Activated CD4-positive, CD25-positive, alpha-beta regulatory T cell treated with anti-CD3 and anti-CD28 coated beads, Interleukin-2, amount 50 U/mL, for 24 hours (primary cell): ENCODE data around the gene SSPN.
"Not testable (repeated sequence)": the region's sequence is repeated elsewhere in the genome, so short reads cannot be mapped to it uniquely, and the experiment has no call there.

Experiments used
- ATAC-seq, 2 donors: fragments of 150-1000 bp; cut with Tn5 transposase; one replicate each; pipeline ENCODE4 v1.10.0; 2021; ENCODE audit warnings: mild to moderate bottlenecking in 1 of 2, moderate library complexity in 1 of 2

SSPN gene

DNA sequence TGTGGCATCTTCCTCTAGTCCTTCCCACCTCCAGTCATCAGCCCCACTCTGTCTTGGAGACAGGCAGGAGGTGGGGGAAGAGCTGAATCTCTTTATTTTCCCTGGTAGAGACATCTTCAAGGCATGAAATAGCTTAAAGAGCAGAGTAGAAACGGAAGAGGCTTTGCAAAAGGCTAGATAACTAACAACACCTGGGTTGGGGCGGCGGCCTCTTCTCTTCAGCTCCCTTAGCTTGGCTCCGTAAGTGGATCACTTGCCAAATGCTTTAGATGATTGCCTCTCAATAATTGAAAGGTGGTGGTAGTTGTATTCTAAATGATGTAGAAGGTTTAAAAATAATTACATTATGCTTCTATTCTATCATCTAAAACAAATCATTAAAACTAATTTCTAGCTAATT lies 36.1 kb downstream of the SSPN start:
- no peak for ATAC-seq

DNA sequence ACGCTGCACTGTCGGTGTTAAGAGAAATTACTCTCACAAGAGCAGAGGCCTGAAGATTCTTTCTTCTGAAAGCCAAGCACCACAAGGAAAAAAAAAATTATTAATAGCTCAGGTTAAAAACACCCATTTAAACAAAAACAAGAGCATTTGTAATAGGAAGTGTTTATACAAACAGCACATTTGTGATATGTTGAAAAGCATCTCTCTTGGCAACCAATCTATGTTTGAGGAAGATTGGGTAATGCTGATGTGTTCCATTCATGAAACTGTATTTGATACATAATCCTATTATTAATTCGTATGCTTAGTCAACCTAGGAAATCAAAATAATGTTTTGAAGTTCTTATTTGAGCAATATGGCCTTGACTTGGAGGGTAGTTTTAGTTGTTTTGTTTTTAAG lies 36.5 kb downstream of the SSPN start:
- no peak for ATAC-seq

- no peak for ATAC-seq
Observed at GRCh38 chr12:26233631-26234030, 38.3 kb downstream of the SSPN start.

DNA sequence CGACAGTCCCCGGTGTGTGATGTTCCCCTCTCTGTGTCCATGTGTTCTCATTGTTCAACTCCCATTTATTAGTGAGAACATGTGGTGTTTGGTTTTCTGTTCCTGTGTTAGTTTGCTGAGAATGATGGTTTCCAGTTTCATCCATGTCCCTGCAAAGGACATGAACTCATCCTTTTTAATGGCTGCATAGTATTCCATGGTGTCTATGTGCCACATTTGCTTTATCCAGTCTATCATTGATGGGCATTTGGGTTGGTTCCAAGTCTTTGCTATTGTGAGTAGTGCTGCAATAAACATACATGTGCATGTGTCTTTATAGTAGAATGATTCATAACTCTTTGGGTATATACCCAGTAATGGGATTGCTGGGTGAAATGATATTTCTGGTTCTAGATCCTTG lies 40.1 kb downstream of the SSPN start:
- ATAC-seq: not testable (repeated sequence)

DNA sequence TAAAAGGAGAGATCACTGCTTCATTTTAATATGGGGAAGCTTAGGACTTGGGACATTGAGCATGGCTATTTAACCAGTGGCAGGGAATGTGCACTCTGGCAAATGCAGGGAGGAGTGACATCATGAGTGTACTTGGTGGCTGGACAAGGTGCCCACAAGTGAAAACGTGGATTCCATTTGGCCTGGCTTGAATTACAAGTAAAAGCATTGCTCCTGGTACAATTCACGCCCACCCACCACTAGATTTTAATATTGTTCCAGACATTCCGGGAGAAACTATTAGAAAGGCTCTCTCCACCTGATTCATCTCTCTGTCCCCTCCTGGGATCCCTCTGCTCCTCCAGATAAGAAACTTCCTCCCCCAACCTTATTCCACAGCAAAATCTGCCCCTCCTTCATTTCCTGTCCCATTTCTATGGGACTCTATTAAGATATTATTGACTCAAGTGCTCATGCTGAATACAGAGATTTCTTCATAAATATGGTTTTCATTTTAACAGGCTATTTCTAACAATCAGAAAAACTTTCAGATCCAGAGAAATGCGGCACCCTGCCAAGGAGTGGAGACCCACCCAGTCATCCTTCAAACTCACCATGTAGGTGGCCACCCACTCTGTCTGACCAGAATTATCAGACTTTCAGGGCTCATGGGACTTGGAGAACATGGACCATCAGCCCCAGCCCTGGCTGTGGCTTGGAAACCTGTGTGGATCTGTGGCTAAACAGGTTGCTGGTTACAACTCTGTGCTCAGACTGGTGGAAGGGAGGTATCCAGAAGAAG lies 43.2 kb downstream of the SSPN start:
- no peak for ATAC-seq

DNA sequence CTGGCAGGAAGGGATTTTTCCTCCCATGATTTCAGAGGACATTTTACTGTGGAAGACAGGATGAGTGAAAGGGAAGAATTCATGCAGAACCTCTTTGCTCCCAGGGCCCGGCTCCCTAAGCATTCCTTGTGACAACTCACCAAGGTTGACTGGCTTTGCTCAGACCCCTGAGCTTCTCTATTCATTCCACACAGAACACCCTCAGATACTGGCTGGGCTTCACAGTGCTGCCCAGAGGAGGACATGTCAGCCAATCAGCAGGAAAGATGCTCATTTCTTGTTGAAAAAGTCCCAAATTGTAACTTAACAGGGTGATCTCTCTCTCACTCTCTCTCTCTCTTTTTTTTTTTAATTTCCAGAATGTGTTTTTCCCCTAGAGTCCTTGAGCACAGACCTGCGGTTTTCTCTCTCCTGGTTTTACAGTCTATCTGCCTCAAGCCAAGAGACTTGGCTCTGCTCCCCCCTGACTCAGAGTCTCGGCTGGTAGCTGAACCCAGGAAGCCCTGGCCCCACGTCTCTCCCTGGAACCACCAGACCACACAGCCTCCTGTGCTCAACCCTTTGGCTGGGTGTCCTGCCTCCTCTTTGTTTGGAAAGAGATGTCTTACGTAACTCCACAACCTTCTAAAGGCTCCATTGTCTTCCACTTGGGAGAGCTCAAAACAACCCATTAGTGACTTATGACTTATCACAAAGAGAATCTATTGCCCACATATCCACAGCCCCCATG lies 43.9 kb downstream of the SSPN start:
- ATAC-seq: no peak

DNA sequence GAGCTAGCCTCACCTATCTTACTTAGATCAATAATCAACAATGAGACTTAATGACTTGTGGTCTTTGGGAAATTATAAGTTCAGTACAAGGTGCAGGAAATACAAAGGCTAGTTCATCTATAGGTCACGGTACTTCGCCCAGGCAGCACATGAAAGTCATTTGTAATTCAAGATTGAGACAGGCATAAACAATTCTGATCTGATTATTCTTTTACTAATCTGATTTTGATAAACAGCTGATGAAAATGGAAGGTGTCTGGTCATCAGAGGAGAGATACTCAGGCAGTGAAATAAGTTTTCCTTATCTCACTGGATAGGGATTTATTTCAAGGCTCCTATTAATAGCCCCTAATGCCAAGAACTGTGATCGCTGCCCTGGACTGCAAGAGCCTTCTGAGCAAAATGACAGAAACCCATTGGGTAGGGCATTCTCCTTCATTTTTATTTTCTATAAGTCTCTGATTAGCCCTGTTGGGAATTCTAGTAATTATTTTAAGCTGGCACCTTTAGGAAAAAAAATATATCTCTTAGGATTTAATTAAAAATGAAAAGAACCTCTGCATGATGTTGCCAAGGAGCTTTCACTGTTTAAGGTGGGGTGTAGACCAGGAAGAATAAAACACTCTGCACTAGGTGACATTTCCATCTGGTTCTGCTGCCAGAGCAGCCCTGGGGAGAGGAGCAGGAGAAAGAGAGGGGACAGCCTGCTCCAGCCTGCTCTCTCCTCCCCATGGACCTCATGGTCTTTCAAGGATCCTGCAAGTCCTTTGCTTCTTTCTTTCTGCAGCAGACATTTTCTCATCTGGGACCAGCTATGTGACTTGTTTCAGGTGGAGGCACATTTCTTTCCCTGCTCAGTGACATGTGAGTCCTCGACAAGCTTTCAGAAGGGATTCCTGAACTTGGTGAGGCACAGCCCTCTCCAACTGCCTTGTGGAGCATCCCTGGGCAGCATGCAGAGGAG lies 44.8 kb downstream of the SSPN start:
- ATAC-seq: no peak

- no peak for ATAC-seq
Observed at GRCh38 chr12:26241080-26241479, 45.7 kb downstream of the SSPN start.

- ATAC-seq: no peak
Observed at GRCh38 chr12:26242683-26243082, 47.3 kb downstream of the SSPN start.

- ATAC-seq: no peak
Observed at GRCh38 chr12:26244503-26244902, 49.1 kb downstream of the SSPN start.

DNA sequence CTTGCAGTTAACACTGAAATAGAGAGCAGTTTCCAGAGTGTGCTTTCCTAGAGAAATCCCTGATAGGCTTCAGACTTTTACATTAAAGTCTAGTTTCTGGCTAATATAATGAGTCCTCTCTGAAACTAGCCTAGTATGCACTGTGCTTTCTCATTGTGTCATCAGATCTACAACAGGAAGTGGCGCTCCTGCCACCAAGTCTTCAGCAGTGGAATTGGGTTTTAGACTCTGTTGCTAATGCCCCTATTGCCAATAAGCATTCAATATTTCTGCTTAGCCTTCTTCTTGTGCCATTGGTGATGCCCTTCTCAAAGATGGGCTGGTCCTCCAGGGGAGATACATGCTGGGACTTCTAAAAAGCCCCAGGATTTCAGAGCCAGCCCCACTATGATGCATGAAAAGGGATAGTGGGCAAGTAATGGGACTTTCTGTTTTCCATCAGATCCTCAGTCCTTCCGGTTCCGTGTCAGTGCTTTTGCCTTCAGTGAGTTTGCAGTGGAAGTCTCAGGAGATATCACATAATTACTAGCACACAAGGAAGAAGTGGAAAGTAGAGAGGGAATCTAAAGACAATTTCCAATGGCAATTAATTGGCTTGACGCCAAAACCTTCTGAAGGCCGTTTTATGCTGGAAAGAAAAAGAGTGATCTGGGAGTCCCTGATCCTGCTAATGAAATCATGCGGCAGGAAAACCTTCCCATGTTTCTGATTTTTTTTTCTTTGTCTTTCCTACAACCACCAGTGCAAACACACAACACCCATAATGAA lies 50.0 kb downstream of the SSPN start:
- no peak for ATAC-seq

DNA sequence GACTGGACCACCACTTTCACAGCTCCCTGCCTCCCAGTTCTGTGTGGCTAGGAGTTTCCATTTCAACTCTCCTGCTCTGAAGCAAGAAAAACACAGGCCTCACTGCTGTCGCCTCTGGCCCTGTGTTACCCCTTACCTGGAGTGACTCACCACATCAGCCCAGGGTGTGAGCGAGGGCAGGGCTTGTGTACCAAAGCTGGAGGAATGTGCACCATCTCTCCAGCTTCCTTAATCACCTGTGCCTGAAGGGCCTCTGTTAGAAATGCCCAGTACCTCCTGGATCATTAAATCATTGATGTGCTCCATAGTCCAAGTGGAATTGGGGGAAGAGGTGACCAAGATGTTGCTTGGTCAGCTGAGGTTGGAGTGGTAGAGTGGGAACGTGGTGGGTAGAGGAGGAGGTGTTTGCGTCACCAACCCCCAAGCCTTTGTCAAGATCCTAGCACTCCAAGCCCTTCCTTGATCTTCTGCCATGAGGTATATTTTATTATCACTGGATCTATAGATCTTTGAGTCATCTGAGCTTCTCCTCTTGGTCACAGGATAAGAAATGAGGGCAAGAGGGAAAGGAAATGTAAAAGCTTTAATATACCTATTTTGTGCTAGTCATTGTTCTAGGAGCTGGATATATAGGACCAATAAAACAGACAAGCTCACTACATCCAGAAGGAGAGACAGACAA lies 51.3 kb downstream of the SSPN start:
- no peak for ATAC-seq

GRCh38 chr12:26247873-26248272 lies 52.5 kb downstream of the SSPN start:
- no peak for ATAC-seq

DNA sequence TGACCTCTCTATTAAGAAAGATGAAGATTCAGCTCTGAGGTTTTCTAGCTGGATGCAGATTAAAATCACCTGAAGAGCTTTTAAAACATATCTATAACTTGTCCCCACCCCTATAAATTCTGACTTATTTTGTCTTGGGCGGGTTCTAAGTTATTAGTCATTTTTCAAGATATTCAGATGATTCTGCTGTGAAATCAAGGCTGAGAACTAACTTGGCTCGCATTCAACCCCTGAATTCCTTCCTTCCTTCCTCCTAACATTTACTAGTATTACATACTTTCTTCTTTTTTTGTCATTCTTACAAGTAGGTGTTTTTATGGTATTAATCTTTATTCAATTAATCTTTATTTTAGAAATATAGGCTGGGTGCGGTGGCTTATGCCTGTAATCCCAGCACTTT lies 55.4 kb downstream of the SSPN start:
- ATAC-seq: no peak

DNA sequence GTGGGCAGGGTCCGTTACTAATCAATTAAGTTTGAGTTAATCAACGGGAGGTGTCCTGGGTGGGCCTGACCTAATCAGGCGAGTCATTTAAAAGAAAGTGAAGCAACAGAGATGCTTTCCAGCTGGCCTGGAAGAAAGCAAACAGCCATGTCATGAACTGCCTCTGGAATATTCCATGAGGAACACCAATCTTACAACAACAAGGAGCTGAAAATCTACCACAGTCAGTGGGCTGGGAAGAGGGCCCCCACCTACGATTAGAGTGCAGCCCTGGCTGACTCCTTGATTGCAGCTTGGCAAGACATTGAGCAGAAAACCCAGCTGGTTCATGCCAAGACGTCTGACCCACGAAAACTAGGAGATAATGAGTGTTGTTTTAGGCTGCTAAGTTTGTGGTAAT lies 56.2 kb downstream of the SSPN start:
- no peak for ATAC-seq

- no peak for ATAC-seq
Observed at GRCh38 chr12:26252946-26253345, 57.6 kb downstream of the SSPN start.

DNA sequence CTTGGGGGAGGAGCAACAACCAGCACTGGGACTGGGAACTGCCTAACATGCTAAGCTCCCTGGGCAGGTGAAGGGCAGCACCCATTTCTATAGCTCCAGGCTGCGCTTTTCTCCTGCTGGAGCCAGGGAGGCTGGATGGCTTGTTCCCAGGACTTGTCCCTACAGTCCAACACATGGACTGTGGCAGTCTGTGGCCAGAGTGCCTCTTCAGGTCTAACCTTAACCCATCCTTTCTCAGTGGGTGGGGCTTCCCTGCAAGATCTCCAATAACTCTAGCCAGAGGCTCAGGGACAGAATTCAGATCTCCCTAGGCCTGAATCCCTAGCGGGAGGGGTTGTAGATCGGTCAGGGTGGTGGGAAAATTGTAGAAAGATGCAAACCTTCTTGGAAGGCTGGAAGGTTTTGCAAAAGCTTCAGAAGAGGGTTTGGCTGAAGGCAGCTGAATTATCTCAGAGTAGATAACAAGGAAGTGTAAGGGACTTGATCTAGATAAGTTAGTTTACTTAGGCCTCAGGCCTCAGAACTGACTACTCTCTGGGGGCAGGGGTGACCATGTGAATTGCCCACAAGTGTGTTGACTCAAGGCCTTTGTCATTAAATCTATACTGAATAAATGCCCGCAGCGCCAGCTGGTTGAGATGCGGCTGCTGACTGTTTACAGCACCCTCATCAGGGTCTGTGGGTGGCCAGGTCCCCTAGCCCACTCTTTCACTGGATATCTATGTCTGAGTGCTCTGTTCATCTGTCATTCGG lies 60.7 kb downstream of the SSPN start:
- no peak for ATAC-seq

DNA sequence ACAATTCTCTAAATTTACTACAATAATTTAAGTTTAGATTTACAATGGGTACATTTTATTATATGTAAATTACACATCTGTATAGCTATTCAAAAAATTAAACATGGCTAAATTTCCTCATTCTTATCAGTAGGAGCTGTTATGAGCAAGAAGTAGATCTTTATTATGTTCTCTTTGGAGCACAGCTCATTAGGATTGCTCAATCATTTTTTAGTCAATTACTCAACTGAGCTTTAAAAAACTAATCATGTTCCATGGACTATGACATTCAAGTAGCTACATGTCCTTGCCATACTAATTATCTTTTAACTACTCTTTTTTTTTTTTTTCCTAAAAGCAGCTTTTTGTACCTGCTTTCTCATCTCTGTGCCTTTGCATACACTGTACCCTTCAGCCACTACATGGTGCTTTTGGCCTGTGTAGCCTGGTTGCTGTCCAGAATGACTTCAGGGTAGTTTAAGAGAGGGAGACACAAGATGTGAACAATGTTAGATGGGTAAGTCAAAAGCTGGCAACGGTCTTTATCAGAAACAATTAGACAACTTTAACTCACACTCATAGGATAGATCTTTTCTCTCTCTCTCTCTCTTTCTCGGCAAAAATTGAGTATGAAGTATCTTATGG lies 69.0 kb downstream of the SSPN start:
- no peak for ATAC-seq

- no peak for ATAC-seq
Observed at GRCh38 chr12:26265606-26266005, 70.2 kb downstream of the SSPN start.

- ATAC-seq: no peak
Observed at GRCh38 chr12:26266881-26267280, 71.5 kb downstream of the SSPN start.
